Mucosa of descending colon (tissue), 3 donors: ENCODE measurements around the gene PTGS1. TPM values are rescaled to one million over a fixed set of nuclear protein-coding genes. Genes with fewer than 3 reads are reported as not detected.
"Not testable (repeated sequence)": the region's sequence is repeated elsewhere in the genome, so short reads cannot be mapped to it uniquely, and the experiment has no call there.

Experiments used
- ATAC-seq: fragments of 200-7000 bp; cut with Tn5 transposase; one replicate; pipeline ENCODE4 v1.9.1; 2020; ENCODE audit warnings: mild to moderate bottlenecking, moderate library complexity
- DNase-seq, 3 donors: peaks; one replicate each; pipeline ENCODE4 v3.0.0-alpha.2; 2020
- H3K36me3 ChIP-seq: fragments of 200-600 bp; one replicate; pipeline ENCODE4 v1.8.0; 2021; ENCODE audit warnings: low read depth, mild to moderate bottlenecking
- H3K4me1 ChIP-seq: fragments of 200-600 bp; one replicate; pipeline ENCODE4 v1.8.0; 2021; ENCODE audit warnings: low read depth, mild to moderate bottlenecking
- H3K4me3 ChIP-seq: fragments of 200-600 bp; one replicate; pipeline ENCODE4 v1.8.0; 2021; ENCODE audit warnings: mild to moderate bottlenecking
- H3K9me3 ChIP-seq: fragments of 200-600 bp; one replicate; pipeline ENCODE4 v1.8.0; 2021; ENCODE audit warnings: mild to moderate bottlenecking
- intact Hi-C, 2 donors: fragments of 100-400 bp; cut with DNase I in 1 of 2; cut with micrococcal nuclease in 1 of 2; formaldehyde crosslinking; loops; one replicate each; pipeline versions ENCODE4 v1.11.0 to v1.11.1; 2022; cut with DNase I, micrococcal nuclease
- total RNA-seq, 3 donors: library from RNA; stranded (reverse); fragmentation: NEBNext Ultra II Directional in 2 of 3; extraction: Animal tissue kit (Norgen Biotek cat#: 25700) in 2 of 3; gene quantifications; one replicate each; pipeline versions ENCODE4 v1.2.1 to v1.2.4, GENCODE V29; 2021 to 2023
- TF ChIP-seq, protein P1 (sequence below): fragments of 200-600 bp; IDR thresholded peaks from one replicate; pipeline ENCODE4 v1.8.0; 2022; ENCODE audit warnings: antibody characterized with exemption, mild to moderate bottlenecking
- donor health status: DM: no; HTN: no; CAD: no; lungs with moderate emphysema.
- donor health status: DM: no; HTN: no; CAD: no.
- donor health status: DM: no; HTN: yes; CAD: no.

PTGS1 gene
- total RNA-seq, 3 donors from 2014 or later, result 8.8 to 192 (median 15.3) TPM

DNA sequence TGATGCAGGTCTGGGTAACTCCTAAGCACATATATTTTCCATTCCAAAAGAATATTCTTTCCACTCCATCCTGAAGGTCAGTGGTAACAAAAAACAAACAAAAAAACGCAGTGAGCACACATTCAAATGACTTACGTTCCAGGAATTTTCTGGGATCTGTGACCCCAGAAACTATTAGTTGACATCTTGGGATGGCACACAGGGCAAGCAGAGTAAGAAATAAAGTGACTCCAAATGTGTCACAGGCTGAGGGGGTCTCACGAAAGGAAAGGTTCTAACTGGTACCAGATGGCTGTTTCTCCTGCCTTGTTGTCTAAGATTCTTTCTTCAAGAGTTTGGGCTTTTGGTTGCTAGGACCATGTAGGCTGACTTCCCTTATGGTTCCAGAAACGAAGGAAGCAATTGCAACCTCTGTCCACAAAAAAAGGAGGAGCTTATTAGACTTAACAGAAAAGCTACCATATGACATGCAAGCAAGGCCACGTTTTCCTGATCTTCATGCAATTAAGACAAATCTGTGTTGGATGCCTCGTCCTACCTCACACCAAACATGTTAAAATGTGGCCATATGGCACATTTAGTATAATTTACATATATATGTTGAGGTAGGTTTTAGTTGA is 32.7 kb downstream of the PTGS1 start:
- no peak for ATAC-seq
- intact Hi-C loops, result no loop called here

DNA sequence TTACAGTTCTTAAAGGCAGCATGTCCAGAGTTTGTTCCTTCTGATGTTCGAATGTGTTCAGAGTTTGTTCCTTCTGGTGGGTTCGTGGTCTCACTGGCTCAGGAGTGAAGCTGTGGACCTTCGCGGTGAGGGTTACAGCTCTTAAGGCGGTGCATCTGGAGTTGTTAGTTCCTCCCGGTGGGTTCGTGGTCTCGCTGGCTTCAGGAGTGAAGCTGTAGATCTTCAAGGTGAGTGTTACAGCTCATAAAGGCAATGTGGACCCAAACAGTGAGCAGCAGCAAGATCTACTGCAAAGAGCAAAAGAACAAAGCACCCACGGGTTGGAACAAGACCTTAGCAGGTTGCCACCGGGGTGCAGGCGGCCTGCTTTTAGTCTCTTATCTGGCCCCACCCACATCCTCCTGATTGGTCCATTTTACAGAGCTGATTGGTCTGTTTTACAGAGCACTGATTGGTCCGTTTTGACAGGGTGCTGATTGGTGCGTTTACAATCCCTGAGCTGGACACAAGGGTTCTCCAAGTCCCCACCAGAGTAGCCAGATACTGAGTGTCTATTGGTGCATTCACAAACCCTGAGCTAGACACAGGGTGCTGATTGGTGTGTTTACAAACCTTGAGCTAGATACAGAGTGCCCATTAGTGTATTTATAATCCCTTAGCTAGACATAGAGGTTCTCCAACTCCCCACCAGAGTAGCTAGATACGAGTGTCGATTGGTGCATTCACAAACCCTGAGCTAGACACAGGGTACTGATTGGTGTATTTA is 34.7 kb downstream of the PTGS1 start:
- H3K9me3 ChIP-seq, intact Hi-C loops, H3K4me1 ChIP-seq, H3K36me3 ChIP-seq, DNase-seq, ATAC-seq, H3K4me3 ChIP-seq: not testable (repeated sequence)

More for the DNA sequence above, 32.7 kb downstream of the PTGS1 start:
- DNase-seq, result no peak
- Histone ChIP-seq H3K9me3 (no peaks in the 10 kb centered on the region), H3K4me1 (no peaks in the 10 kb centered on the region), H3K4me3 (no peak overlapping the region), H3K36me3 (no peaks in the 10 kb centered on the region)
- TF ChIP-seq, protein P1, sequence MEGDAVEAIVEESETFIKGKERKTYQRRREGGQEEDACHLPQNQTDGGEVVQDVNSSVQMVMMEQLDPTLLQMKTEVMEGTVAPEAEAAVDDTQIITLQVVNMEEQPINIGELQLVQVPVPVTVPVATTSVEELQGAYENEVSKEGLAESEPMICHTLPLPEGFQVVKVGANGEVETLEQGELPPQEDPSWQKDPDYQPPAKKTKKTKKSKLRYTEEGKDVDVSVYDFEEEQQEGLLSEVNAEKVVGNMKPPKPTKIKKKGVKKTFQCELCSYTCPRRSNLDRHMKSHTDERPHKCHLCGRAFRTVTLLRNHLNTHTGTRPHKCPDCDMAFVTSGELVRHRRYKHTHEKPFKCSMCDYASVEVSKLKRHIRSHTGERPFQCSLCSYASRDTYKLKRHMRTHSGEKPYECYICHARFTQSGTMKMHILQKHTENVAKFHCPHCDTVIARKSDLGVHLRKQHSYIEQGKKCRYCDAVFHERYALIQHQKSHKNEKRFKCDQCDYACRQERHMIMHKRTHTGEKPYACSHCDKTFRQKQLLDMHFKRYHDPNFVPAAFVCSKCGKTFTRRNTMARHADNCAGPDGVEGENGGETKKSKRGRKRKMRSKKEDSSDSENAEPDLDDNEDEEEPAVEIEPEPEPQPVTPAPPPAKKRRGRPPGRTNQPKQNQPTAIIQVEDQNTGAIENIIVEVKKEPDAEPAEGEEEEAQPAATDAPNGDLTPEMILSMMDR, result no peak

DNA sequence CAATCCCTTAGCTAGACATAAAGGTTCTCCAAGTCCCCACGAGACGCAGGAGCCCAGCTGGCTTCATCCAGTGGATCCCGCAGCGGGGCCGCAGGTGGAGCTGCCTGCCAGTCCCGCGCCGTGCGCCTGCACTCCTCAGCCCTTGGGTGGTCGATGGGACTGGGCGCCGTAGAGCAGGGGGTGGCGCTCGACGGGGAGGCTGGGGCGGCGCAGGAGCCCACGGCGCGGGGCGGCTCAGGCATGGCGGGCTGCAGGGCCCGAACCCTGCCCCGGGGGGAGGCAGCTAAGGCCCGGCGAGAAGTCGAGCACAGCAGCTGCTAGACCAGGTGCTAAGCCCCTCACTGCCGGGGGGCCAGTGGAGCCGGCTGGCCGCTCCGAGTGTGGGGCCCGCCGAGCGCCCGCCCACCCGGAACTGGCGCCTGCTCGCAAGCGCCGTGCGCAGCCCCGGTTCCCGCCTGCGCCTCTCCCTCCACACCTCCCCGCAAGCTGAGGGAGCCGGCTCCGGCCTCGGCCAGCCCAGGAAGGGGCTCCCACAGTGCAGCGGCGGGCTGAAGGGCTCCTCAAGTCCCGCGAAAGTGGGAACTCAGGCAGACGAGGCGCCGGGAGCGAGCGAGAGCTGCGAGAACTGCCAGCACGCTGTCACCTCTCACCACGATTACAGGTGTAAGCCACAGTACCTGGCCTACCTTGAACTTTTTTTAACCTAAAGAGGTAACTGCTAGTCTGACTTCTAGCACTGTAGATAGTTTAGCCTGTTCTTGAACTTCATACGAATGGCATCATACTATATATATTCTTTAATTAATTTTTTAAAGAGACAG is 35.5 kb downstream of the PTGS1 start:
- Histone ChIP-seq H3K4me3 (no peak overlapping the region), H3K4me1 (no peaks in the 10 kb centered on the region), H3K9me3 (no peaks in the 10 kb centered on the region), H3K36me3 (no peaks in the 10 kb centered on the region)
- no peak for ATAC-seq
- intact Hi-C loops, result no loop called here
- DNase-seq, result no peak
- TF ChIP-seq, protein P1, result no peak

DNA sequence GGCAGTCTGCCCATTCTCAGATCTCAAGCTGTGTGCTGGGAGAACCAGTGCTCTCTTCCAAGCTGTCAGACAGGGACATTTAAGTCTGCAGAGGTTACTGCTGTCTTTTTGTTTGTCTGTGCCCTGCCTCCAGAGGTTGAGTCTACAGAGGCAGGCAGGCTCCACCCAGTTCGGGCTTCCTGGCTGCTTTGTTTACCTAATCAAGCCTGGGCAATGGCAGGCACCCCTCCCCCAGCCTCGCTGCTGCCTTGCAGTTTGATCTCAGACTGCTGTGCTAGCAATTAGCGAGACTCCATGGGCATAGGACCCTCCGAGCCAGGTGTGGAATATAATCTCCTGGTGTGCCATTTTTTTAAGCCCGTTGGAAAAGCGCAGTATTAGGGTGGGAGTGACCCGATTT is 43.3 kb downstream of the PTGS1 start:
- ATAC-seq, H3K4me3 ChIP-seq, H3K9me3 ChIP-seq, H3K4me1 ChIP-seq, H3K36me3 ChIP-seq, intact Hi-C loops: not testable (repeated sequence)
- DNase-seq, result peak in 2 of 3 donors; percentile 50 to 56

DNA sequence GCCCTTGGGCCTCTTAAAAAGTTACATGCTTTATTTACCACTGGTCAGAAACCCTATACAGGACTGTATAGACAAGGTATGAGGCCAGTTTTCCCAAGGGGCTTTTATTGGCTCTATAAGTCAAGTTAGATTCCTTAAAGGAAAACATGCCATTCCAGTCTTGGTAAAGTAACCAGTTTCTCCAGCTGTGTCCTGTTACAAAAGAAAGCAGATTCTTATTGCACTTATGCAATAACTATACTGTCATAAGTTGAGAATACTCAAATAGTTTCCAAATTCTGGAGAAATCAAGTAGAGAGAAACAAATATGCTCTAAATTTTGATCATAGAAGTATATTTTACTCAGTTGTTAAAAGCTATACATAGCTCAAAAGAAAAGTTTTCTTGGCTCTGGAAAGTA is 47.2 kb downstream of the PTGS1 start:
- Histone ChIP-seq H3K4me3 (no peak overlapping the region), H3K4me1 (no peaks in the 10 kb centered on the region), H3K9me3 (peaks cover 15% of the 10 kb centered on the region), H3K36me3 (no peaks in the 10 kb centered on the region)
- TF ChIP-seq, protein P1, result no peak
- ATAC-seq, result no peak
- intact Hi-C loops, result no loop called here
- no peak for DNase-seq

DNA sequence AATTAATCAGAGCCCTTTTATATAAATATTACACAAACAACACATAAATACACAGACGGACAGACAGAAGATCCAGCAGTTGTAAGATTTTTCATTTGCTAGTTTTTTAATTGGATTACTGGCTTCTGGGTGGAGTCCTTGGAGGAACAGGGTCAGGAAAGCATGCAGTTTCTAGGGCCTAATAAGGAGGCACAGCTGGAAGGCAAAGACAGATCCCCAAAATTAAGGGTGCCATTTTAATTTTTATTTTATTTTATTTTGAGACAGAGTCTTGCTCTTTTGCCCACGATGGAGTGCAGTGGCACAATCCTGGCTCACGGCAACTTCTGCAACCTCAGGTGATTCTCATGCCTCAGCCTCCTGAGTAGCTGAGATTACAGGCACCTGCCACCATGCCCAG is 49.5 kb downstream of the PTGS1 start:
- intact Hi-C loops, result no loop called here
- Histone ChIP-seq H3K9me3 (peaks cover 15% of the 10 kb centered on the region), H3K4me3 (no peak overlapping the region), H3K36me3 (no peaks in the 10 kb centered on the region), H3K4me1 (no peaks in the 10 kb centered on the region)
- TF ChIP-seq, protein P1, result no peak
- ATAC-seq (no peak), DNase-seq (no peak)
